Endothelial cell of umbilical vein (primary cell): ENCODE results near the gene DCUN1D2.

Experiments
- CTCF ChIP-seq, 2 donors: IDR thresholded peaks; 1 replicate in 1 of 2; 2 replicates in 1 of 2; pipeline ENCODE4 v1.5.1; 2011; ENCODE audit warnings: low read length in 2 of 2, mild to moderate bottlenecking in 2 of 2, moderate library complexity in 2 of 2, control low read depth in 1 of 2, inconsistent platforms in 1 of 2, low read depth in 1 of 2; ENCODE audit not compliant: insufficient read depth in 1 of 2; ENCODE audit errors: extremely low read depth in 1 of 2
- EZH2 ChIP-seq: IDR thresholded peaks from 2 replicates; pipeline ENCODE4 v1.6.1; 2012; ENCODE audit warnings: borderline replicate concordance, low read depth, mild to moderate bottlenecking, moderate library complexity, low read length, inconsistent platforms; ENCODE audit not compliant: severe bottlenecking
- MYC ChIP-seq: IDR thresholded peaks from one replicate; pipeline ENCODE4 v1.6.1; 2011; ENCODE audit warnings: mild to moderate bottlenecking, low read depth, low read length
- POLR2A ChIP-seq: IDR thresholded peaks from 2 replicates; pipeline ENCODE4 v1.6.1; 2012; ENCODE audit warnings: low read depth, mild to moderate bottlenecking, control low read depth, low read length
- POLR2AphosphoS5 ChIP-seq: IDR thresholded peaks from 2 replicates; pipeline ENCODE4 v1.6.1; 2012; ENCODE audit warnings: low read depth, mild to moderate bottlenecking, control low read depth, low read length, moderate library complexity; ENCODE audit not compliant: insufficient read depth

- TF ChIP-seq CTCF (IDR thresholded peaks at IDR 0.05; ENCODE audit: extremely low read depth in 1 of 2, insufficient read depth in 1 of 2, low read depth in 1 of 2, low read length in 2 of 2) (no peak), POLR2AphosphoS5 (no peak), POLR2A (no peak), MYC (no peak), EZH2 (no peak)
Measured at GRCh38 chr13:113426591-113426986, 63.9 kb downstream of the DCUN1D2 start.
